Measurements from ENCODE around the gene MDP1. TPM values are rescaled to one million over a fixed set of nuclear protein-coding genes. Genes with fewer than 3 reads are reported as not detected.

The MDP1 gene
- total RNA-seq, 3 donors from 2014 or later, result 13.1 to 20.8 (median 17.1) TPM

GRCh38 chr14:24234095-24235005 lies 18.5 kb upstream of the MDP1 start:
- H3K4me3 ChIP-seq, result no peak overlapping the region
- H3K27me3 ChIP-seq, result no peaks in the 10 kb centered on the region
- intact Hi-C loops (cut with DNase I; ENCODE audit: low total_unique reads), result no loop called here
- peaks cover 5 to 27% of the 10 kb centered on the region in 2 donors for H3K4me1 ChIP-seq
- TF ChIP-seq, protein P1, sequence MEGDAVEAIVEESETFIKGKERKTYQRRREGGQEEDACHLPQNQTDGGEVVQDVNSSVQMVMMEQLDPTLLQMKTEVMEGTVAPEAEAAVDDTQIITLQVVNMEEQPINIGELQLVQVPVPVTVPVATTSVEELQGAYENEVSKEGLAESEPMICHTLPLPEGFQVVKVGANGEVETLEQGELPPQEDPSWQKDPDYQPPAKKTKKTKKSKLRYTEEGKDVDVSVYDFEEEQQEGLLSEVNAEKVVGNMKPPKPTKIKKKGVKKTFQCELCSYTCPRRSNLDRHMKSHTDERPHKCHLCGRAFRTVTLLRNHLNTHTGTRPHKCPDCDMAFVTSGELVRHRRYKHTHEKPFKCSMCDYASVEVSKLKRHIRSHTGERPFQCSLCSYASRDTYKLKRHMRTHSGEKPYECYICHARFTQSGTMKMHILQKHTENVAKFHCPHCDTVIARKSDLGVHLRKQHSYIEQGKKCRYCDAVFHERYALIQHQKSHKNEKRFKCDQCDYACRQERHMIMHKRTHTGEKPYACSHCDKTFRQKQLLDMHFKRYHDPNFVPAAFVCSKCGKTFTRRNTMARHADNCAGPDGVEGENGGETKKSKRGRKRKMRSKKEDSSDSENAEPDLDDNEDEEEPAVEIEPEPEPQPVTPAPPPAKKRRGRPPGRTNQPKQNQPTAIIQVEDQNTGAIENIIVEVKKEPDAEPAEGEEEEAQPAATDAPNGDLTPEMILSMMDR (IDR thresholded peaks at IDR 0.05), result no peak
- TF ChIP-seq POLR2A (IDR thresholded peaks at IDR 0.05), result no peak
- TF ChIP-seq POLR2AphosphoS5 (IDR thresholded peaks at IDR 0.05), result no peak
- no peak overlapping the region for H3K27ac ChIP-seq
- no peaks in the 10 kb centered on the region for H3K36me3 ChIP-seq
- DNase-seq (ENCODE audit: low spot score in 2 of 2), result no peak
- H3K9me3 ChIP-seq, result no peaks in the 10 kb centered on the region

DNA sequence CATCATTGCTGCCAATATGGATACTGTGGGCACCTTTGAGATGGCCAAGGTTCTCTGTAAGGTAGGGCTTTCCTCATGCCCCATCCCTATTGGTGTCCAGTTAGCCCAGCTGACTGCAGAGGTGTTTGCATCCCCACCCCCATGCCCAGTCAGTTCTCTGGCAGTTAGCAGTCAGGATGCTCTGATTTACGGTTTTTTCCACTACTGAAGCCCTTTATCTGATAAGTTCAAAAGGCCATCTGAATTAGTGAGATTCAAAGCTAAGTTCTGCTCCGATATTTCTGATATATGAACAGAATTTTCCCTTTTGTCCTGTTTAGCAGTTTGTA lies 17.6 kb upstream of the MDP1 start:
- Histone ChIP-seq H3K4me3 (peak overlapping the region; percentile 80 to 95 (median 90)), H3K27ac (peak overlapping the region; percentile 90 to 92), H3K27me3 (no peaks in the 10 kb centered on the region), H3K9me3 (no peaks in the 10 kb centered on the region), H3K4me1 (peaks cover 5 to 27% of the 10 kb centered on the region in 2 donors), H3K36me3 (no peaks in the 10 kb centered on the region)
- no peak for TF ChIP-seq POLR2A (IDR thresholded peaks at IDR 0.05)
- TF ChIP-seq, protein P1 (IDR thresholded peaks at IDR 0.05), result no peak
- intact Hi-C loops (cut with DNase I; ENCODE audit: low total_unique reads), result no loop called here
- no peak for DNase-seq (ENCODE audit: low spot score in 2 of 2)

DNA sequence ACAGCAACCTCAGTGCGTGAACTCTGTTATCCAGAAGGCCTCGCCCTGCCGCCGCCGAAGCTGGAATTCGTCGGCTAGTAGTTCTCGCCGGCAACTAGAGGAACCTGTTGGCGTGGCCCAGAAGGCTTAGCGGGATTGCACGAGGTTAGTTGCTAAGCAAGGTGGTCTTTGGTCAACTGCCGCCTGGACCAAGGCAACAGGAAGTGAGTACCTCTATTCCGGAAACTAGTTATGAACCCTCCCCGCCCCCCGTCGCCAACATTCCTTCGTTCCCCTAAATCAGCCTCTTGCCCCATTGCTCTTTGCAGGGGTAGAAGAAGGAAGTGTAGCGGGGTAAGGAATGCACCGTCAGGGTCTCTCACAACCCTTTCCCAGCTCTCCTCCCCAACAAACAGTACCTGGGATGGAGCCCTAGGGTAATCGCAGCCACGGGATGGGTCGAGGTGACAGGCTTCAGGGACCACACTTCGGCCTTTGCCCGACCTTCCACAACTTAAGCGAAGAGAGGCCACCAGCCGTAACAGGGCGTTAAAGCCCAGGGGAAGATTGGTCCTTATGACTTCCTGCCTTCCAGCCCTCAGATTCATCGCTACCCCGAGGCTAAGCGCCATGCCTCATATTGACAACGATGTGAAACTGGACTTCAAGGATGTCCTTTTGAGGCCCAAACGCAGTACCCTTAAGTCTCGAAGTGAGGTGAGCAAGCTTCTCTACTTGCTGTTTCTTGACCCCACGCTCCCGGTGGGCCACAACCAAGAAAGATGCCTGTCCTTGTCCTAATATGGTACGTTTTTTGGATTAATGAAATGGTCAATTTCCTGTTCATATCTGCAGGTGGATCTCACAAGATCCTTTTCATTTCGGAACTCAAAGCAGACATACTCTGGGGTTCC lies 17.0 kb upstream of the MDP1 start, which contains the start of gene GMPR2:
Gene GMPR2 (plus strand): TSS at position 285 of the 893 bp plus-strand sequence. CDS start 325 bp downstream, at position 610.
- intact Hi-C loops (cut with DNase I; ENCODE audit: low total_unique reads), result no loop called here
- peak within 1 kb of the TSS; percentile 80 to 95 (median 90) for H3K4me3 ChIP-seq
- H3K9me3 ChIP-seq, result no peaks in the 10 kb centered on the region
- H3K4me1 ChIP-seq, result peaks cover 5 to 27% of the 10 kb centered on the region in 2 donors
- DNase-seq (ENCODE audit: low spot score in 2 of 2), result no peak
- H3K36me3 ChIP-seq, result no peaks in the 10 kb centered on the region
- H3K27me3 ChIP-seq, result no peaks in the 10 kb centered on the region
- peak within 1 kb of the TSS; percentile 90 to 92 for H3K27ac ChIP-seq
- TF ChIP-seq POLR2A (IDR thresholded peaks at IDR 0.05), result no peak
- peak in 2 of 3 donors; percentile 73 to 76 for TF ChIP-seq POLR2AphosphoS5 (IDR thresholded peaks at IDR 0.05)
- TF ChIP-seq, protein P1 (IDR thresholded peaks at IDR 0.05), result no peak

GRCh38 chr14:24232121-24232644 lies 16.3 kb upstream of the MDP1 start, which contains the start of gene NEDD8:
TSS of gene NEDD8 (minus strand) at chr14:24232367. CDS start at chr14:24232267, 100 bp downstream.
- H3K27me3 ChIP-seq, result no peaks in the 10 kb centered on the region
- H3K27ac ChIP-seq, result peak within 1 kb of the TSS; percentile 90 to 92
- TF ChIP-seq POLR2AphosphoS5 (IDR thresholded peaks at IDR 0.05) (peak in 2 of 3 donors; percentile 13 to 63), POLR2A (IDR thresholded peaks at IDR 0.05) (peak; percentile 63)
- TF ChIP-seq, protein P1 (IDR thresholded peaks at IDR 0.05), result no peak
- peak within 1 kb of the TSS; percentile 80 to 95 (median 90) for H3K4me3 ChIP-seq
- intact Hi-C loops (cut with DNase I; ENCODE audit: low total_unique reads), result no loop called here
- peaks cover 5 to 27% of the 10 kb centered on the region in 2 donors for H3K4me1 ChIP-seq
- DNase-seq (ENCODE audit: low spot score in 2 of 2), result peak; percentile 90 to 92
- H3K36me3 ChIP-seq, result no peaks in the 10 kb centered on the region
- H3K9me3 ChIP-seq, result no peaks in the 10 kb centered on the region
